ENCODE data around the gene HDAC10.
A peak's percentile ranks its signal among the peaks of the same experiment; 100 is the strongest.

Gene HDAC10

GRCh38 chr22:50201191-50202129, 49.6 kb downstream of the HDAC10 start:
- DNase-seq (ENCODE audit: low read depth in 2 of 2), result no peak

GRCh38 chr22:50200461-50201190, 50.4 kb downstream of the HDAC10 start, which contains the start of gene SELENOO:
Gene SELENOO (plus strand): TSS chr22:50201011. CDS start chr22:50201037, 26 bp downstream.
- DNase-seq (ENCODE audit: low read depth in 2 of 2), result peak; percentile 91 to 92

- DNase-seq (ENCODE audit: low read depth in 2 of 2), result no peak
Measured at GRCh38 chr22:50199829-50200460, 51.1 kb downstream of the HDAC10 start.

GRCh38 chr22:50199251-50199721, 51.8 kb downstream of the HDAC10 start:
- no peak for DNase-seq (ENCODE audit: low read depth in 2 of 2)

- no peak for DNase-seq (ENCODE audit: low read depth in 2 of 2)
Measured at GRCh38 chr22:50198624-50199017, 52.4 kb downstream of the HDAC10 start.

GRCh38 chr22:50197856-50198623, 53.0 kb downstream of the HDAC10 start:
- DNase-seq (ENCODE audit: low read depth in 2 of 2), result no peak

- DNase-seq (ENCODE audit: low read depth in 2 of 2), result no peak
Measured at GRCh38 chr22:50197000-50197800, 53.9 kb downstream of the HDAC10 start.

- DNase-seq (ENCODE audit: low read depth in 2 of 2), result no peak
Measured at GRCh38 chr22:50196256-50196655, 54.8 kb downstream of the HDAC10 start.

Data from stimulated activated CD8-positive, alpha-beta memory T cell treated with anti-CD3 and anti-CD28 coated beads, Interleukin-2, amount 100 ng/mL, for 48 hours (primary cell).